Measurements from ENCODE around the gene LAMP2. TPM values are rescaled to one million over a fixed set of nuclear protein-coding genes. Genes with fewer than 3 reads are reported as not detected.

The LAMP2 gene
- total and polyA plus RNA-seq, 2 of the 4 experiments (the other 2 are of a cell fraction): 78.1 to 129 TPM

DNA sequence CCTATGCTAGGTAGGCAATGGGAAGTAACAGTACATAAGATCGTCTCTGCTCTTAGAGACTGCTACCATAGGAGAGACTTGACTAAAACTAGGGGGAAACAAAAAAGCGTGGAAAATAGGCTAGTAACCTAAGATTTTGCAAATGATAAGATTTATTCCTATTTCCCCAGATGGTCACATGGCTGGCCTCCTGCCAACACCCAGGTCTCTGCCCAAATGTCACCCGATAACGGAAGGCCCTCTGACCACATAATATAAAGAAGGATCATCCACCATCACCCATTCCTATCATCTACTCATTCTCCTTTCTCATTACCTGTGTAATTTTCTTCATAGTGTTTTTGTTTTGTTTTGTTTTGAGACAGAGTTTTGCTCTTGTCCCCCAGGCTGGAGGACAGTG, 4.7 kb downstream of the LAMP2 start:
- Histone ChIP-seq H3K56ac (ENCODE audit: extremely low read depth, insufficient read depth, low read length) (no peak overlapping the region), H3K79me1 (ENCODE audit: low read depth in 1 of 2, low read length in 2 of 2) (peaks cover 0 to 17% of the 10 kb centered on the region in 2 experiments; a peak in 2 of 4 replicates), H3K14ac (replicated peaks; ENCODE audit: low read depth, low read length) (no peak overlapping the region), H3K4me3 (ENCODE audit: insufficient read depth, low read depth, low read length) (no peak overlapping the region), H3K27me3 (ENCODE audit: control insufficient read depth, insufficient read depth, low read length) (no peaks in the 10 kb centered on the region), H3K27ac (ENCODE audit: insufficient read depth, low read length) (no peak overlapping the region), H2AK5ac (ENCODE audit: low read depth, low read length) (no peak overlapping the region), H2AK9ac (replicated peaks; ENCODE audit: low read depth, low read length, poor library complexity) (no peak overlapping the region), H3K9me3 (ENCODE audit: control insufficient read depth, insufficient read depth, low read length) (no peaks in the 10 kb centered on the region), H4K8ac (ENCODE audit: low read depth in 2 of 2, low read length in 2 of 2) (no peak overlapping the region), H4K20me1 (ENCODE audit: insufficient read depth, low read length) (peaks cover 8% of the 10 kb centered on the region), H3K4me1 (ENCODE audit: control insufficient read depth, insufficient read depth, low read length) (no peaks in the 10 kb centered on the region), H3K36me3 (ENCODE audit: control insufficient read depth, insufficient read depth, low read length) (no peaks in the 10 kb centered on the region), H3K9ac (ENCODE audit: low read depth, low read length) (no peak overlapping the region), H3K18ac (ENCODE audit: low read depth, low read length) (no peak overlapping the region), H2AFZ (replicated peaks; ENCODE audit: low read length, poor library complexity) (no peak overlapping the region), H2BK20ac (ENCODE audit: low read depth, low read length) (no peak overlapping the region), H3K9me1 (ENCODE audit: insufficient read depth, low read length) (peaks cover under 1% of the 10 kb centered on the region; the same call in 1 of the 2 replicates), H2BK5ac (ENCODE audit: low read depth, low read length, poor library complexity, severe bottlenecking) (no peak overlapping the region), H3K4ac (ENCODE audit: low read depth, low read length) (no peak overlapping the region), H2BK120ac (ENCODE audit: low read depth, low read length) (no peak overlapping the region), H4K5ac (ENCODE audit: low read depth, low read length) (no peak overlapping the region), H3K4me2 (ENCODE audit: low read depth, low read length) (no peak overlapping the region), H2BK15ac (ENCODE audit: low read depth, low read length) (no peak overlapping the region), H4K91ac (ENCODE audit: insufficient read depth, low read depth, low read length) (no peak overlapping the region), H3K23ac (ENCODE audit: low read depth, low read length) (no peak overlapping the region)
- no peak for DNase-seq
- POLR2A ChIA-PET (ENCODE audit: unreplicated experiment): no interaction called here
- dilution Hi-C loops (cut with HindIII; ENCODE audit: low sequenced_read_pairs, unreplicated experiment) (no loop called here), intact Hi-C loops (cut with micrococcal nuclease) (no loop called here), in situ Hi-C loops (cut with MboI; ENCODE audit: low sequenced_read_pairs) (no loop called here)
- CTCF ChIA-PET: no interaction called here
- ATAC-seq (ENCODE audit: low read depth): no peak
- no TSS peak for BruUV-seq (replicated peaks)
- TF ChIP-seq CHD1 (IDR thresholded peaks at IDR 0.05; ENCODE audit: low read depth, low read length) (no peak), BHLHE40 (IDR thresholded peaks at IDR 0.05; ENCODE audit: low read depth, low read length) (no peak), RFX5 (IDR thresholded peaks at IDR 0.05; ENCODE audit: low read depth, low read length) (no peak), MXI1 (IDR thresholded peaks at IDR 0.05; ENCODE audit: borderline replicate concordance, low read depth, low read length) (no peak), CEBPB (IDR thresholded peaks at IDR 0.05; ENCODE audit: low read depth, low read length) (no peak), MAFK (IDR thresholded peaks at IDR 0.05; ENCODE audit: low read depth, low read length) (no peak), SMC3 (IDR thresholded peaks at IDR 0.05; ENCODE audit: low read depth, low read length) (no peak), RAD21 (IDR thresholded peaks at IDR 0.05; ENCODE audit: low read length) (no peak), RCOR1 (IDR thresholded peaks at IDR 0.05; ENCODE audit: insufficient replicate concordance, low read length) (no peak), MAZ (IDR thresholded peaks at IDR 0.05; ENCODE audit: borderline replicate concordance, low read depth, low read length) (no peak), FOS (IDR thresholded peaks at IDR 0.05; ENCODE audit: low read depth, low read length) (no peak), POLR2A (IDR thresholded peaks at IDR 0.05; ENCODE audit: low read depth, low read length) (no peak), NFE2L2 (IDR thresholded peaks at IDR 0.05; ENCODE audit: low read depth, low read length) (no peak)
- TF ChIP-seq, protein P1, sequence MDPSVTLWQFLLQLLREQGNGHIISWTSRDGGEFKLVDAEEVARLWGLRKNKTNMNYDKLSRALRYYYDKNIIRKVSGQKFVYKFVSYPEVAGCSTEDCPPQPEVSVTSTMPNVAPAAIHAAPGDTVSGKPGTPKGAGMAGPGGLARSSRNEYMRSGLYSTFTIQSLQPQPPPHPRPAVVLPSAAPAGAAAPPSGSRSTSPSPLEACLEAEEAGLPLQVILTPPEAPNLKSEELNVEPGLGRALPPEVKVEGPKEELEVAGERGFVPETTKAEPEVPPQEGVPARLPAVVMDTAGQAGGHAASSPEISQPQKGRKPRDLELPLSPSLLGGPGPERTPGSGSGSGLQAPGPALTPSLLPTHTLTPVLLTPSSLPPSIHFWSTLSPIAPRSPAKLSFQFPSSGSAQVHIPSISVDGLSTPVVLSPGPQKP (IDR thresholded peaks at IDR 0.05; ENCODE audit: borderline replicate concordance, low read depth, low read length): no peak
- TF ChIP-seq, protein P2, sequence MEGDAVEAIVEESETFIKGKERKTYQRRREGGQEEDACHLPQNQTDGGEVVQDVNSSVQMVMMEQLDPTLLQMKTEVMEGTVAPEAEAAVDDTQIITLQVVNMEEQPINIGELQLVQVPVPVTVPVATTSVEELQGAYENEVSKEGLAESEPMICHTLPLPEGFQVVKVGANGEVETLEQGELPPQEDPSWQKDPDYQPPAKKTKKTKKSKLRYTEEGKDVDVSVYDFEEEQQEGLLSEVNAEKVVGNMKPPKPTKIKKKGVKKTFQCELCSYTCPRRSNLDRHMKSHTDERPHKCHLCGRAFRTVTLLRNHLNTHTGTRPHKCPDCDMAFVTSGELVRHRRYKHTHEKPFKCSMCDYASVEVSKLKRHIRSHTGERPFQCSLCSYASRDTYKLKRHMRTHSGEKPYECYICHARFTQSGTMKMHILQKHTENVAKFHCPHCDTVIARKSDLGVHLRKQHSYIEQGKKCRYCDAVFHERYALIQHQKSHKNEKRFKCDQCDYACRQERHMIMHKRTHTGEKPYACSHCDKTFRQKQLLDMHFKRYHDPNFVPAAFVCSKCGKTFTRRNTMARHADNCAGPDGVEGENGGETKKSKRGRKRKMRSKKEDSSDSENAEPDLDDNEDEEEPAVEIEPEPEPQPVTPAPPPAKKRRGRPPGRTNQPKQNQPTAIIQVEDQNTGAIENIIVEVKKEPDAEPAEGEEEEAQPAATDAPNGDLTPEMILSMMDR (conservative IDR thresholded peaks at IDR 0.05; ENCODE audit: low read depth, low read length): no peak
- TF ChIP-seq, protein P3, sequence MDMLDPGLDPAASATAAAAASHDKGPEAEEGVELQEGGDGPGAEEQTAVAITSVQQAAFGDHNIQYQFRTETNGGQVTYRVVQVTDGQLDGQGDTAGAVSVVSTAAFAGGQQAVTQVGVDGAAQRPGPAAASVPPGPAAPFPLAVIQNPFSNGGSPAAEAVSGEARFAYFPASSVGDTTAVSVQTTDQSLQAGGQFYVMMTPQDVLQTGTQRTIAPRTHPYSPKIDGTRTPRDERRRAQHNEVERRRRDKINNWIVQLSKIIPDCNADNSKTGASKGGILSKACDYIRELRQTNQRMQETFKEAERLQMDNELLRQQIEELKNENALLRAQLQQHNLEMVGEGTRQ (IDR thresholded peaks at IDR 0.05; ENCODE audit: low read depth, low read length): no peak
- WGBS, 2 experiments (ENCODE audit: extremely low coverage in 2 of 2, insufficient read length in 1 of 2): no CpG with 5 or more reads among the region's 4 CpGs

All from IMR-90 (cell line).